Activated naive CD8-positive, alpha-beta T cell treated with anti-CD3 and anti-CD28 coated beads, Interleukin-2, amount 10 ng/mL, durations not matched to agents 7 days and 5 days (primary cell): Measurements from ENCODE around the gene P3H3. TPM values are rescaled to one million over a fixed set of nuclear protein-coding genes. Genes with fewer than 3 reads are reported as not detected.

Experiments
- ATAC-seq: fragments of 150-1000 bp; cut with Tn5 transposase; one replicate; pipeline ENCODE4 v1.10.0; 2021; ENCODE audit warnings: low read depth, moderate library complexity
- POLR2A ChIA-PET: fragments of 350-600 bp; sonication (Branson Sonifier 250); formaldehyde crosslinking; loops from one replicate; lab custom pipeline; 2021; ENCODE audit warnings: antibody characterized with exemption; lab: Charles Lee
- DNase-seq: peaks from one replicate; pipeline ENCODE4 v3.0.0; 2021
- H3K27ac Mint-ChIP-seq: one replicate; pipeline ENCODE4 v1.8.0; 2022; ENCODE audit warnings: mild to moderate bottlenecking, mixed read lengths
- H3K27me3 Mint-ChIP-seq: one replicate; pipeline ENCODE4 v1.8.0; 2022; ENCODE audit warnings: mild to moderate bottlenecking, moderate library complexity, mixed read lengths
- H3K36me3 Mint-ChIP-seq: one replicate; pipeline ENCODE4 v1.8.0; 2021; ENCODE audit warnings: mild to moderate bottlenecking, mixed read lengths
- H3K4me1 Mint-ChIP-seq: one replicate; pipeline ENCODE4 v1.8.0; 2021; ENCODE audit warnings: mixed read lengths
- H3K4me3 Mint-ChIP-seq: one replicate; pipeline ENCODE4 v1.8.0; 2022; ENCODE audit warnings: mild to moderate bottlenecking, moderate library complexity, mixed read lengths
- H3K9me3 Mint-ChIP-seq: one replicate; pipeline ENCODE4 v1.8.0; 2021; ENCODE audit warnings: mixed read lengths
- total RNA-seq, 2 experiments: library from RNA; stranded (reverse); gene quantifications; one replicate each; pipeline ENCODE4 v1.2.3, GENCODE V29; 2021

P3H3 gene
- total RNA-seq, 2 experiments from 2014 or later, result 6.3 to 7.0 TPM

GRCh38 chr12:6845395-6845794 lies 17.2 kb downstream of the P3H3 start:
- DNase-seq (no peak), ATAC-seq (no peak)
- H3K36me3 Mint-ChIP-seq, result peaks cover 28% of the 10 kb centered on the region
- no peaks in the 10 kb centered on the region for H3K27me3 Mint-ChIP-seq
- POLR2A ChIA-PET, result interaction anchor here (1.0 kb wide), 1 partner anchor 22 kb away, joined by 4 read pairs; the partner anchor contains the start of gene TPI1
- no peak overlapping the region for H3K4me3 Mint-ChIP-seq
- H3K4me1 Mint-ChIP-seq, result peaks cover 18% of the 10 kb centered on the region
- H3K27ac Mint-ChIP-seq, result no peak overlapping the region
- H3K9me3 Mint-ChIP-seq, result no peaks in the 10 kb centered on the region

GRCh38 chr12:6846316-6846869 lies 18.2 kb downstream of the P3H3 start:
- Mint-ChIP-seq H3K9me3 (no peaks in the 10 kb centered on the region), H3K36me3 (peaks cover 32% of the 10 kb centered on the region), H3K27ac (no peak overlapping the region), H3K4me1 (peaks cover 21% of the 10 kb centered on the region), H3K4me3 (no peak overlapping the region), H3K27me3 (no peaks in the 10 kb centered on the region)
- POLR2A ChIA-PET, result interaction anchor here (1.0 kb wide), 1 partner anchor 21 kb away, joined by 4 read pairs; the partner anchor contains the start of gene TPI1
- DNase-seq, result no peak
- no peak for ATAC-seq

DNA sequence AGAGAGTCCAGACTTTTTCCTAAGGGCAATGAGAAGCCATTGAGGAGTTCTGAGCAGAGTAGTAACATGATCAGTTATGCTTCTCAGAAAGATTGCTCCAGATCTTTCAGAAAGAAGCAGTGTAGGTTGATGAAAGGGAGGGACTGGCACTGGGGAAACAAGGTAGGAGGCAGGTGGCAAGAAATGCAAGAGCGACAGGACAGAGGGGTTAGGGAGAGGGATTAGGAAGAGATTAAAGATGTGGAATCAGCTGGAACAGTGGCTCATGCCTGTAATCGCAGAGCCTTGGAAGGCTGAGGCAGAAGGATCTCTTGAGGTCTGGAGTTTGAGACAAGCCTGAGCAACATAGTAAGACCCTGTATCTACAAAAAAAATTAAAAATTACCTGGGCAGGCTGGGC lies 19.5 kb downstream of the P3H3 start:
- Mint-ChIP-seq H3K4me1 (peaks cover 21% of the 10 kb centered on the region), H3K9me3 (no peaks in the 10 kb centered on the region), H3K27me3 (no peaks in the 10 kb centered on the region), H3K27ac (peak overlapping the region; percentile 57), H3K36me3 (peaks cover 32% of the 10 kb centered on the region), H3K4me3 (no peak overlapping the region)
- POLR2A ChIA-PET, result interaction anchor here (0.7 to 1.4 kb wide), 2 partner anchors 19 to 158 kb away, joined by 3 to 6 read pairs; partner anchors contain the start of genes TPI1 and ZNF384
- no peak for ATAC-seq
- no peak for DNase-seq

DNA sequence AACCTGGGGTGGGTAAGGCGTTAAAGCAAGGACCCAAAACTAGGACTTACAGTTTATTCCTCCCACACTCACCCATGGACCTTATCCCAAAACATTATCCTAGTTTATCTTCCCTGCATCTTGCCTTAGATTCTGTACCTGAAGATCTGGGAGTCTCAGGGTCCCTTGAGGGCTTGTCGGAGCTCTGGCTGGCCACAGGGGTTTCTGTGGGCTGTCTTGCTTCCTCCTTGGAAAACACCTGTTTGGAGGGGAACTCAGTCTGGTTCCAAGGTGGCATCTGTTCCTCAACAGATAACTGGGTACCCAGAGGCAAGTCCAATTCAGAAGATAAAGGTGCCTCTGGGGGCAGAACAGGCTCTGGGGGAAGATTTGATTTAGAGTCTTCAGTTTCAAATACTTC lies 21.2 kb downstream of the P3H3 start:
- POLR2A ChIA-PET, result interaction anchor here (1.4 to 7.2 kb wide), 3 partner anchors 8 to 17 kb away, joined by 4 to 106 read pairs (median 20); partner anchors contain the start of genes GNB3 and TPI1
- Mint-ChIP-seq H3K4me3 (peak overlapping the region; percentile 96), H3K27me3 (no peaks in the 10 kb centered on the region), H3K36me3 (peaks cover 34% of the 10 kb centered on the region), H3K4me1 (peaks cover 35% of the 10 kb centered on the region), H3K9me3 (no peaks in the 10 kb centered on the region), H3K27ac (peak overlapping the region; percentile 69)
- DNase-seq (no peak), ATAC-seq (no peak)

GRCh38 chr12:6849976-6850560 lies 21.9 kb downstream of the P3H3 start:
- Mint-ChIP-seq H3K9me3 (no peaks in the 10 kb centered on the region), H3K27me3 (no peaks in the 10 kb centered on the region), H3K36me3 (peaks cover 34% of the 10 kb centered on the region), H3K4me3 (peak overlapping the region; percentile 96), H3K27ac (peak overlapping the region; percentile 84), H3K4me1 (peaks cover 37% of the 10 kb centered on the region)
- DNase-seq, result no peak
- POLR2A ChIA-PET, result interaction anchor here (0.5 to 7.2 kb wide), 4 partner anchors 9 to 123 kb away, joined by 3 to 106 read pairs (median 13); partner anchors contain the start of genes GNB3 and TPI1
- no peak for ATAC-seq

DNA sequence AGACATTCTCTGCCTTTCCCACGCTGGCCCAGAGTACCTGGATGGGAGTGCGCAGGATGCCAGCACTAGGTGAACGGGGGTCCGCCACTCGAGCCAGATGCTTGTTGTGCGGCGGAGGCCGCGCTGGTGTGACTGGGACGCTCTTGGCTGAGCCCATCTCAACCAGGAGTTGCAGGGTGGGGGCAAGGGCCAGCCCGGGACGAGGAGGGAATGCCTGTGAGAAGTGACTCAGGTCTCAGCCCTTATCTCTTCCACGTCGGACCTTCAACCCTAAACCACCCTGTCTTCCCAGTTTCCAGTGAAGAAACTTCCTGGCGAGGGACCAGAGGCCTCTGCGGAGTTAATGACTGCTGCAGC lies 22.6 kb downstream of the P3H3 start:
- Mint-ChIP-seq H3K27me3 (no peaks in the 10 kb centered on the region), H3K4me3 (peak overlapping the region; percentile 96), H3K9me3 (no peaks in the 10 kb centered on the region), H3K27ac (peak overlapping the region; percentile 99), H3K4me1 (peaks cover 37% of the 10 kb centered on the region), H3K36me3 (peaks cover 34% of the 10 kb centered on the region)
- DNase-seq (no peak), ATAC-seq (no peak)
- POLR2A ChIA-PET, result interaction anchor here (0.6 to 7.2 kb wide), 26 partner anchors 10 to 318 kb away, joined by 3 to 106 read pairs (median 10); partner anchors contain the start of genes C12orf57, C1RL, COPS7A and ENO2

- POLR2A ChIA-PET, result interaction anchor here (0.6 to 7.2 kb wide), 37 partner anchors 9 to 1232 kb away, joined by 3 to 106 read pairs (median 5); partner anchors contain the start of genes C12orf57, C1RL, COPS7A and ENO2
- ATAC-seq, result peak; percentile 55
- Mint-ChIP-seq H3K36me3 (peaks cover 34% of the 10 kb centered on the region), H3K4me3 (peak within 1 kb of the TSS; percentile 96), H3K27me3 (no peaks in the 10 kb centered on the region), H3K9me3 (no peaks in the 10 kb centered on the region), H3K27ac (peak within 1 kb of the TSS; percentile 99), H3K4me1 (peaks cover 37% of the 10 kb centered on the region)
- DNase-seq, result peak; percentile 86
Measured at GRCh38 chr12:6851153-6851920, 23.1 kb downstream of the P3H3 start, which contains the start of gene CDCA3. CDCA3 (minus strand) TSS chr12:6851286; CDS start chr12:6850952, 334 bp downstream.

DNA sequence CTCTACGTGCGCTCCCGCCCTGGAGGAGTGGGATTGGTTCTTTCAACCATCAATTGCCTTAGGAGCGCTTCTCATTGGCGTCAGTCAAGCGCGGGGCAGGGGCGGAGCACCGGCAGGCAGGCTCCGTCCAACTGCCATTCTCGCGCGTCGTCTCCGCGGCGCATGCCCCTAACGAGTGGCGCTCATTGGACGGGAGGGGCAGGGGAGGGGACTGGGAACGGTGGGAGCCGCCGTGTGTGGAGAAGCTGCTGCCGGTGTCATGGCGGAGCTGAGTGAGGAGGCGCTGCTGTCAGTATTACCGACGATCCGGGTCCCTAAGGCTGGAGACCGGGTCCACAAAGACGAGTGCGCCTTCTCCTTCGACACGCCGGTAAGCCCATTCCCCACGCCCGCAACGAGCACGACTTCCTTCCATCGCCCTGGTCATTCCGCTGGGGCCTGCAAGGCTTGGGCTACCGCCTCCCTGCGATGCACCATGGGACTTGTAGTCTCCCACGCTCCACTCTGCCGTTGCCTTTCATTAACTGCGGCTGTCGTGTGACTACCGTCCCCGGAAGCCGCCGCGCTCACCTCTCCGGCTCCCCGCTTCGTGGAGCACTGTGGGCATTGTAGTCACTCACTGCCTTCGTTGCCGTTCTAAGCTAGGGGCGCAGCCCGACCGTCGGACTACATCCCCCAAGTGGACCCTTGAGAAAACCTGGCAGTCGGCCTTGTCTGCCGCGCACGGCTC lies 23.9 kb downstream of the P3H3 start, which contains the start of gene USP5:
TSS of gene USP5 (plus strand) at position 230 of the 730 bp plus-strand sequence. CDS start at position 260, 30 bp downstream.
- peak within 1 kb of the TSS; percentile 99 for H3K27ac Mint-ChIP-seq
- POLR2A ChIA-PET, result interaction anchor here (0.6 to 7.2 kb wide), 37 partner anchors 9 to 400 kb away, joined by 3 to 106 read pairs (median 5); partner anchors contain the start of genes C12orf57, C1RL, COPS7A and GNB3
- ATAC-seq, result peak; percentile 79
- peaks cover 37% of the 10 kb centered on the region for H3K4me1 Mint-ChIP-seq
- DNase-seq, result peak; percentile 94
- peaks cover 30% of the 10 kb centered on the region for H3K36me3 Mint-ChIP-seq
- H3K27me3 Mint-ChIP-seq, result no peaks in the 10 kb centered on the region
- H3K4me3 Mint-ChIP-seq, result peak within 1 kb of the TSS; percentile 96
- no peaks in the 10 kb centered on the region for H3K9me3 Mint-ChIP-seq

DNA sequence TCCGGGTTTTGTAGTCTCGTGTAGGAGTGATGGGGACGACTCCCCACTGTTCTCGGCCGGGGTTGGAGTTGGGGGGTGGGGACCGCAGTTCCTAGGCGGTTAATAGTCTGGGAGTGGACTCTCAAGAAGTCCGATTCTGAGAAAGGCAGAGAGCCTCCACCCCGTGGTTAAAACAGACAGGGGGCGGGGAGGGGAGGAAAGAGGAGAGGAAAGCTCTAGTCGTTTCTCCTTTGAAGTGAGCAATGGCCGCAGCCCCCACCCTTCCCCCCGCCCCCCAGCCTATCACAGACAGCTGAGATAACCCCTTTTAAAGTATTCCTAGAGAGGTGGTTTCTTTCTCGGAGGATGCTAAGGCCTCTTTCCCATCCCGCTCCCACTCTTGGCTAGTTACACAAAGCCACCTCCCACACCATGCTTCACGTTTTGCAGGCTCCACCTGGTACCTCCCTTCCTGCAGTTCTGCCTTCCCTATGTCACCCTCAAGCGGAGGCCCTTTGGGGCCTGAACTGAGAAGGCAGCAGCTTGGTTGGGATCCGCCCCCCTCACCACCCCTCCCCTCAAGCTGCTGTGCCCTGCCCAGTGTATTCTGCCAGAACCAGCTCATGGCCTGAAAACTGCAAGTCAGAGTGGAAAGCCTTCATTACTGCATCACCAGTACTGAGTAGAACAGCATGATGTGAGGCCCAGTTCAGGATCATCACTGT lies 24.6 kb downstream of the P3H3 start:
- H3K27me3 Mint-ChIP-seq, result no peaks in the 10 kb centered on the region
- H3K4me3 Mint-ChIP-seq, result peak overlapping the region; percentile 96
- ATAC-seq (no peak), DNase-seq (peak; percentile 63)
- POLR2A ChIA-PET, result interaction anchor here (0.8 to 7.2 kb wide), 25 partner anchors 8 to 400 kb away, joined by 3 to 106 read pairs (median 9); partner anchors contain the start of genes C12orf57, C1RL, COPS7A and GNB3
- H3K27ac Mint-ChIP-seq, result peak overlapping the region; percentile 99
- H3K4me1 Mint-ChIP-seq, result peaks cover 35% of the 10 kb centered on the region
- H3K9me3 Mint-ChIP-seq, result no peaks in the 10 kb centered on the region
- peaks cover 30% of the 10 kb centered on the region for H3K36me3 Mint-ChIP-seq

DNA sequence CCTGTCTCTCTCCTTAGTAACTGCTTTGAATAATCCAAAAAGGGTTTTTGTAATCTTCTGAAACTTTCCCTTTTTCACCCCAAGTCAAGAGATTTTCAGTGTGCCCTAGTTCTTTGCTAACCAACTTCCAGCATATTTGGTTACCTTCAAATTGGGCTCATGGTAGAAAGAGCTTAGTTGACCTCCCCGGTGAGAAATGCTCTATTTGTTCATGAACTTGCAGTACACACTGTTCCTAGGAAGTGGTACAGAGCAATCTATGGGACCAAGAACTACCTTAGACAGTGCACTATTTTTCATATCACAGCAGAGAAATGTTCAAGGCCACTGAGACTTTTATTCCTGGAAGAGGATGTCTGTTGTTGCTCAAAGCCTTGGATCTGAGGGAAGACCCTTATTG lies 25.4 kb downstream of the P3H3 start:
- ATAC-seq (no peak), DNase-seq (no peak)
- Mint-ChIP-seq H3K4me1 (peaks cover 32% of the 10 kb centered on the region), H3K9me3 (no peaks in the 10 kb centered on the region), H3K27ac (peak overlapping the region; percentile 99), H3K4me3 (peak overlapping the region; percentile 96), H3K27me3 (no peaks in the 10 kb centered on the region), H3K36me3 (peaks cover 27% of the 10 kb centered on the region)
- POLR2A ChIA-PET, result interaction anchor here (0.5 to 7.2 kb wide), 8 partner anchors 13 to 175 kb away, joined by 3 to 106 read pairs (median 22); partner anchors contain the start of genes GNB3, MLF2, SPSB2 and TPI1

GRCh38 chr12:6854036-6854435 lies 25.8 kb downstream of the P3H3 start:
- Mint-ChIP-seq H3K4me1 (peaks cover 31% of the 10 kb centered on the region), H3K36me3 (peaks cover 26% of the 10 kb centered on the region), H3K27me3 (no peaks in the 10 kb centered on the region), H3K9me3 (no peaks in the 10 kb centered on the region), H3K27ac (peak overlapping the region; percentile 64), H3K4me3 (peak overlapping the region; percentile 96)
- DNase-seq (no peak), ATAC-seq (no peak)
- POLR2A ChIA-PET, result interaction anchor here (0.5 to 7.2 kb wide), 6 partner anchors 12 to 174 kb away, joined by 6 to 106 read pairs (median 24); partner anchors contain the start of genes MLF2, SPSB2 and TPI1
